CD4-positive, CD25-positive, alpha-beta regulatory T cell (primary cell): Measurements from ENCODE around the gene ENGASE. TPM values are rescaled to one million over a fixed set of nuclear protein-coding genes. Genes with fewer than 3 reads are reported as not detected.

Source experiments
- ATAC-seq, 2 donors: fragments of 150-1000 bp; cut with Tn5 transposase; one replicate each; pipeline ENCODE4 v1.10.0; 2021; ENCODE audit warnings: low read depth in 2 of 2, moderate number of reproducible peaks in 2 of 2, moderate library complexity in 1 of 2
- DNase-seq, 3 donors: peaks; one replicate each; pipeline versions ENCODE4 v3.0.0 to v3.0.0-alpha.2; 2012 to 2022; ENCODE audit warnings: mixed read lengths in 1 of 3
- H3K27ac ChIP-seq: one replicate; pipeline ENCODE4 v1.7.0; 2013; ENCODE audit warnings: mild to moderate bottlenecking, low read length; ENCODE audit not compliant: insufficient read depth, poor library complexity, severe bottlenecking
- H3K27me3 ChIP-seq: one replicate; pipeline ENCODE4 v1.7.0; 2013; ENCODE audit warnings: low read length; ENCODE audit not compliant: control insufficient read depth, insufficient read depth
- H3K36me3 ChIP-seq: one replicate; pipeline ENCODE4 v1.7.0; 2013; ENCODE audit warnings: mild to moderate bottlenecking, low read length, moderate library complexity; ENCODE audit not compliant: control insufficient read depth, insufficient read depth
- H3K4me1 ChIP-seq: 2 replicates; pipeline ENCODE4 v1.7.0; 2013; ENCODE audit warnings: mild to moderate bottlenecking, low read length; ENCODE audit not compliant: insufficient read depth, control insufficient read depth, poor library complexity, severe bottlenecking
- H3K4me3 ChIP-seq: one replicate; pipeline ENCODE4 v1.7.0; 2013; ENCODE audit warnings: low read depth, mild to moderate bottlenecking, low read length, moderate library complexity
- H3K9me3 ChIP-seq, 2 experiments: 1 replicate in 1 of 2; 2 replicates in 1 of 2; pipeline ENCODE4 v1.7.0; 2013; ENCODE audit warnings: low read length in 2 of 2, mild to moderate bottlenecking in 1 of 2, moderate library complexity in 1 of 2; ENCODE audit not compliant: control insufficient read depth in 2 of 2
- H3K27ac Mint-ChIP-seq, 3 donors: one replicate each; pipeline ENCODE4 v1.8.0; 2020 to 2022; ENCODE audit warnings: mild to moderate bottlenecking in 3 of 3, mixed read lengths in 3 of 3, moderate library complexity in 2 of 3
- H3K27me3 Mint-ChIP-seq: one replicate; pipeline ENCODE4 v1.8.0; 2022; ENCODE audit warnings: mild to moderate bottlenecking, mixed read lengths
- H3K36me3 Mint-ChIP-seq: one replicate; pipeline ENCODE4 v1.8.0; 2020; ENCODE audit warnings: mixed read lengths
- H3K4me1 Mint-ChIP-seq, 4 donors: one replicate each; pipeline ENCODE4 v1.8.0; 2020 to 2022; ENCODE audit warnings: mixed read lengths in 4 of 4, mild to moderate bottlenecking in 1 of 4
- H3K4me3 Mint-ChIP-seq, 4 donors: one replicate each; pipeline ENCODE4 v1.8.0; 2020 to 2022; ENCODE audit warnings: mild to moderate bottlenecking in 4 of 4, mixed read lengths in 4 of 4, moderate library complexity in 3 of 4
- H3K9me3 Mint-ChIP-seq, 7 donors: one replicate each; pipeline ENCODE4 v1.8.0; 2020 to 2022; ENCODE audit warnings: mixed read lengths in 7 of 7, mild to moderate bottlenecking in 3 of 7, moderate library complexity in 2 of 7
- polyA plus RNA-seq, 4 donors: library from polyadenylated mRNA; unstranded; fragments of 300-500 nt; fragmentation: Illumina TruSeq; gene quantifications; one replicate each; pipeline ENCODE4 v1.2.3, GENCODE V29; 2021
- total RNA-seq: library from RNA; stranded (reverse); gene quantifications from one replicate; pipeline ENCODE4 v1.2.3, GENCODE V29; 2022

ENGASE gene
- total and polyA plus RNA-seq, 5 donors from 2014 or later, result 1.1 to 91.9 (median 2.6) TPM

DNA sequence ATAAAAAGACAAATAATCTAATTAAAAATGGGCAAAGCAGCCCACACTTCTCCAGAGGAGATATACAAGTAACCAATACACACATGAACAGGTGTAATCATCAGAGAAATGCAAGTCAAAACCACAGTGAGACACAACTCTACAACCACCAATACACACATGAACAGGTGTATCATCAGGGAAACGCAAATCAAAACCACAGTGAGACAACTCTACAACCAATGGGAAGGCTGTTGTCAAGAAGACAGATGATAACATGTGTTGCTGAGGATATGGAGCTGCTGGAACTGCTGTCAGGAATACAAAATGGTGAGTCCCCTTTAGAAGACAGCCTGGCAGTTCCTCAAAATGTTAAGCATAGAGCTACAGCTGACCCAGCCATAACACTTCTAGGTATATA, 22.5 kb upstream of the ENGASE start:
- no peaks in the 10 kb centered on the region for H3K4me1 ChIP-seq
- no peak overlapping the region for H3K27ac ChIP-seq
- no peaks in the 10 kb centered on the region for H3K36me3 ChIP-seq
- Mint-ChIP-seq H3K36me3 (peaks cover 4% of the 10 kb centered on the region), H3K27me3 (peaks cover 16% of the 10 kb centered on the region), H3K27ac (no peak overlapping the region), H3K4me1 (no peaks in the 10 kb centered on the region), H3K4me3 (no peak overlapping the region), H3K9me3 (peaks cover 0 to 15% (median 3%) of the 10 kb centered on the region in 7 donors)
- ATAC-seq (no peak), DNase-seq (no peak)
- peaks cover 0 to 2% of the 10 kb centered on the region in 2 experiments for H3K9me3 ChIP-seq
- H3K4me3 ChIP-seq, result no peak overlapping the region
- H3K27me3 ChIP-seq, result peaks cover 3% of the 10 kb centered on the region

DNA sequence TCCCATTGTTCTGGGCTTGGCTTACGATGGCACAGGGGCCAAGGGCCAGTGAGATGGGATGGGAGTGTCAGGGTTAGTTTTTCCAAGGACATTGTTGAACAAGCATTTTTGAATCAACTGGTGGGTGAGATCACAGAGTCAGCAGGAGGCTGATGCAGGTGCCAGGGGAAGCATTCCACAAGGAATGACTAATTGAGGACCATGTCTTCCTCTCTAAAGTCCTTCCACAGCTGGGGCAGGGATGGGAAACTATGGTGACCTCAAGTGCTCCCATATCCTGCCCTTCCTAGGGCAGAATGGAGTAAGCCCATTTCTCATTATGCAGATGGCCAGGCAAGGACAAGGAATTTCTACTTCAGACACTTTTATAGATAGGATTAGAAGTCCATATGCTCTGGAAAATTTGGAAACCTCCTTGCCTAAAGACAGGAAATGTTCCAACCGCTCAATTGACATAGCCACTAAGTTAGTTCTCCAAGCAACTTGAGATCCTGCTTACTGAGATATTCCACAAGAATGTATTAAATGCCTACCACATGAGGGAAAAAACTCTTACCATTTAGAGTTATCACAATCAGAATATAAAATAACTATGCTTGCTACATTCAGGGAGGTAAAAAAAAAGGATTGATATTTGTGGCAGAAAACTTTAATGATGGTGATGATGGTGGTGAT, 21.2 kb upstream of the ENGASE start:
- Histone ChIP-seq H3K27ac (no peak overlapping the region), H3K4me1 (no peaks in the 10 kb centered on the region), H3K36me3 (no peaks in the 10 kb centered on the region), H3K9me3 (peaks cover 0 to 2% of the 10 kb centered on the region in 2 experiments), H3K27me3 (peaks cover 3% of the 10 kb centered on the region), H3K4me3 (no peak overlapping the region)
- H3K4me3 Mint-ChIP-seq, result no peak overlapping the region
- ATAC-seq (no peak), DNase-seq (no peak)
- no peak overlapping the region for H3K27ac Mint-ChIP-seq
- peaks cover 16% of the 10 kb centered on the region for H3K27me3 Mint-ChIP-seq
- peaks cover 4% of the 10 kb centered on the region for H3K36me3 Mint-ChIP-seq
- H3K4me1 Mint-ChIP-seq, result no peaks in the 10 kb centered on the region
- peaks cover 0 to 19% (median 5%) of the 10 kb centered on the region in 7 donors for H3K9me3 Mint-ChIP-seq

DNA sequence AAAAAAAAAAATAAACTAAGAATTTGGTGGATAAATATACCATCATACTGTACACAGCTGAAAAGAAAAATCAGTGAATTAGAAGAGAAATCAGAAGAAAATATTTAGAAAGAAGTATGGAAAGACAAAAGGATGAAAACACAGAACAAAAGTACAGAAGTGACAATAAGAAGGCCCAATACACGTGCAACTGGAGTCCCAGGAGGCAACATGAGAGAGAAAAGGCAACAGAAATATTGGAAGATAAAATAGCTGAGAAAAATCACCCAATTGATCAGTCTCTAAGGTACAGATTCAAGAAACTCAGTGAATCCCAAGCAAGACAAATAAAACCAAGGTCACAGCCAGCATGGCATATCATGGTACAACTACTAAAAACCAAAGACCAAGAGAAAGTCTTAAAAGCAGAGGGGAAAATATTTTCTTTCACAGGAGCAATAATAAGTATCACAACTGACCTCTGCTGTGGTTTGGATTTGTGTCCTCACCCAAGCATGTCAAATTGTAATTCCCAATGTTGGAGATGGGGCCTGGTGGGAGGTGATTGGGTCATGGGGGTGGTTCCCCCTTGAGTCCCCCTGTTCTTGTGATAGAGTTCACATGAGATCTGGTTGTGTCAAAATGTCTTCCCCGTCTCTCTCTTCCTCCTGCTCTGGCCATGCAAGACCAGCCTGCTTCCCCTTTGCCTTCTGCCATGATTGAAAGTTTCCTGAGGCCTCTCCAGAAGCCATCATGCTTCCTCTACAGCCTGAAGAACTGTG, 20.2 kb upstream of the ENGASE start:
- ATAC-seq (no peak), DNase-seq (no peak)
- H3K4me1 ChIP-seq, result no peaks in the 10 kb centered on the region
- no peak overlapping the region for H3K27ac ChIP-seq
- Mint-ChIP-seq H3K36me3 (peaks cover 4% of the 10 kb centered on the region), H3K27me3 (peaks cover 16% of the 10 kb centered on the region), H3K4me3 (no peak overlapping the region), H3K9me3 (peaks cover 0 to 19% (median 5%) of the 10 kb centered on the region in 7 donors), H3K4me1 (peaks cover 0 to 2% (median 0%) of the 10 kb centered on the region in 4 donors), H3K27ac (peak overlapping the region in 1 of 3 donors; percentile 44)
- H3K36me3 ChIP-seq, result no peaks in the 10 kb centered on the region
- peaks cover 0 to 2% of the 10 kb centered on the region in 2 experiments for H3K9me3 ChIP-seq
- no peak overlapping the region for H3K4me3 ChIP-seq
- H3K27me3 ChIP-seq, result peaks cover 3% of the 10 kb centered on the region

DNA sequence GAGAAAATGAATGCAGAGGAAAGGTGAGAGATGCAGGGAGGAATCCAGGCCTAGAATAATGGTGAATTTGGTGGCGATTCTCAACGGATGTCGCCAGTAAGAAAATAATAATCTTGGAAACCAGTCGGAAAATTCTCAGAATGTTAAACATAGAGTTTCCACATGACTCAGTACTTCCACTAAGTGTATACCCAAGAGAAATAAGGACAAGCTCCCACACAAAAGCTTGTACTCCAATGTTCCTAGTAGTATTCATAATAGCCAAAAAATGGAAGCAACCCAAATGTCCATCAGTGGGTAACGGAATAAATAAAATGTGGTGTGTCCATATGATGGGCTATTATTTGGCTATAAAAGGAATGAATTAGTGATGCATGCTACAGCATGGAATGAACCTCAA, 19.4 kb upstream of the ENGASE start:
- no peak for ATAC-seq
- H3K27ac Mint-ChIP-seq, result no peak overlapping the region
- DNase-seq, result no peak
- peaks cover 0 to 2% of the 10 kb centered on the region in 2 experiments for H3K9me3 ChIP-seq
- no peak overlapping the region for H3K27ac ChIP-seq
- no peak overlapping the region for H3K4me3 Mint-ChIP-seq
- H3K4me1 Mint-ChIP-seq, result peaks cover 0 to 2% (median 0%) of the 10 kb centered on the region in 4 donors
- no peaks in the 10 kb centered on the region for H3K36me3 ChIP-seq
- no peak overlapping the region for H3K4me3 ChIP-seq
- H3K36me3 Mint-ChIP-seq, result peaks cover 4% of the 10 kb centered on the region
- H3K27me3 ChIP-seq, result peaks cover 3% of the 10 kb centered on the region
- no peaks in the 10 kb centered on the region for H3K4me1 ChIP-seq
- peaks cover 0 to 19% (median 5%) of the 10 kb centered on the region in 7 donors for H3K9me3 Mint-ChIP-seq
- peaks cover 16% of the 10 kb centered on the region for H3K27me3 Mint-ChIP-seq

DNA sequence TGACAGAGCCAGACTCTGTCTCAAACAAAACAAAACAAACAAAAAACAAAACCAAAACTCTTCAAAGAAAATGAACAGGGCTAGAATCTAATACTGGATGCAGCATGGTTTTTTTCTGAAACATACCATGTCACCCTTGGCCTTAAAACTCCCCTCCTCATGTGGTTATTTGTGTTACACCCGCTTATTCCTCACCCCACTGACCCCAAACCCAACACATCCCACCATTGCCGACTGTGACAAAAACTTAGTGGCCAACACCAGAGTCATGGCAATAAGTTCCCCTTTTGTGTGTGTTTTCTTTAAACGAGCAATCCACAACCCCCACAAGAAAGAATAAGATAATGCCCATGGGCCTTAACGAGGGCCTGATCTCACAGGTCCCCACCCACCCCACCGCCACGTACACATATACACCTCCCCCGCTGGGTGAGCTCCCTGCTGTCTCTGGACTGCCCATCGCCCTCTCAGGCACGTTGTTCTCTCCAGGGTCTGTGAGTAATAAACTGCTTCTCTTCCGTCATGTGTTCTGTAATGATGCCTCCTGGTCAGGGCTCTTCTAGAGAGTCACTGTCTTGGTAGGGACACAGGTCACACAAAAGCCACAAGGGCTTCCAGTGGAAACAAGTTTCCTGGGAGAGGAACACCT, 16.8 kb upstream of the ENGASE start:
- H3K4me1 ChIP-seq, result no peaks in the 10 kb centered on the region
- peaks cover 0 to 2% of the 10 kb centered on the region in 2 experiments for H3K9me3 ChIP-seq
- no peak for DNase-seq
- no peak for ATAC-seq
- H3K4me3 ChIP-seq, result no peak overlapping the region
- Mint-ChIP-seq H3K27me3 (peaks cover 16% of the 10 kb centered on the region), H3K27ac (no peak overlapping the region), H3K4me3 (no peak overlapping the region), H3K36me3 (peaks cover 4% of the 10 kb centered on the region), H3K4me1 (peaks cover 0 to 2% (median 0%) of the 10 kb centered on the region in 4 donors), H3K9me3 (peaks cover 0 to 19% (median 5%) of the 10 kb centered on the region in 7 donors)
- H3K36me3 ChIP-seq, result no peaks in the 10 kb centered on the region
- H3K27me3 ChIP-seq, result peaks cover 3% of the 10 kb centered on the region
- no peak overlapping the region for H3K27ac ChIP-seq

DNA sequence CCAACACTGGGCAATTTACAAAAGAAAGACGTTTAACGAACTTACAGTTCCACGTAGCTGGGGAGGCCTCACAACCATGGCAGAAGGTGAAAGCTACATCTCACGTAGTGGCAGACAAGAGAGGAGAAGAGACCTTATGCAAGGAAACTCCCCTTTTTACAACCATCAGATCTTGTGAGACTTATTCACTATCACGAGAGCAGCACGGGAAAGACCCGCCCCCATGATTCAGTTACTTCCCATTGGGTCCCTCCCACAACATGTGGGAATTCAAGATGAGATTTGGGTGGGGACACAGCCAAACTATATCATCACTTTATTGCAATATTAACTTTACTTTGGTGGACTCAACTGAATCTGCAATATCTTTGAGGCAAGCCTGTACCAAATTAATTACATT, 11.9 kb upstream of the ENGASE start:
- H3K36me3 Mint-ChIP-seq, result no peaks in the 10 kb centered on the region
- H3K4me1 ChIP-seq, result no peaks in the 10 kb centered on the region
- no peak overlapping the region for H3K4me3 Mint-ChIP-seq
- H3K27ac ChIP-seq, result no peak overlapping the region
- peaks cover 0 to 8% (median 5%) of the 10 kb centered on the region in 4 donors for H3K4me1 Mint-ChIP-seq
- H3K36me3 ChIP-seq, result no peaks in the 10 kb centered on the region
- H3K9me3 Mint-ChIP-seq, result peaks cover 0 to 5% (median 2%) of the 10 kb centered on the region in 7 donors
- peaks cover 11% of the 10 kb centered on the region for H3K27me3 Mint-ChIP-seq
- H3K27ac Mint-ChIP-seq, result peak overlapping the region in 1 of 3 donors; percentile 6
- no peak overlapping the region for H3K4me3 ChIP-seq
- DNase-seq (no peak), ATAC-seq (no peak)
- no peaks in the 10 kb centered on the region for H3K27me3 ChIP-seq
- H3K9me3 ChIP-seq, result no peaks in the 10 kb centered on the region

DNA sequence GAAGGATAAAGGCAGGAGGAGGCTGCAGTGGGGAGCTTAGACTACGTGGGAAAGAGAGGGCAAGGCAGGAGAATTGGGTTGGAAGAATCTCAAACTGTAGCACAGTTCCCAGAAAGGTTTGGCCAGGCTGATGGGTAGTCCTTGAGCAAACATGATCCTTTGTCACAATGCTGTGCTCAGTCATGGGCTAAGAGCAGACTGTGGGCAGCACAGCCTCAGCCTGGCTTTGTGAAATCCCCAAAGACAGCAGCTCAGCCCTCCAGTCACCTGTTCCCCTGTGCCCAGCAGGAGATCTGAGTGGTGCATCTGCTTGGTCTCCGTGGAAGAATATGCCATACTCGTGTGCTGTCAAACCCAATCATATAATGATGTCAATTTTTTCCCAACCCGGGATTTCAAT, 10.6 kb upstream of the ENGASE start:
- H3K36me3 Mint-ChIP-seq, result no peaks in the 10 kb centered on the region
- H3K27ac Mint-ChIP-seq, result no peak overlapping the region

More for the DNA sequence above, 10.6 kb upstream of the ENGASE start:
- H3K4me1 Mint-ChIP-seq, result peaks cover 0 to 6% (median 5%) of the 10 kb centered on the region in 4 donors
- Histone ChIP-seq H3K27me3 (no peaks in the 10 kb centered on the region), H3K4me3 (no peak overlapping the region), H3K27ac (no peak overlapping the region), H3K9me3 (no peaks in the 10 kb centered on the region), H3K4me1 (no peaks in the 10 kb centered on the region), H3K36me3 (no peaks in the 10 kb centered on the region)
- no peak overlapping the region for H3K4me3 Mint-ChIP-seq
- no peak for DNase-seq
- no peaks in the 10 kb centered on the region for H3K9me3 Mint-ChIP-seq
- no peak for ATAC-seq
- H3K27me3 Mint-ChIP-seq, result peaks cover 11% of the 10 kb centered on the region
